Stimulated activated CD4-positive, alpha-beta T cell treated with anti-CD3 and anti-CD28 coated beads, Interleukin-4, amount 100 ng/mL, for 24 hours (primary cell): ENCODE results near the gene CNKSR3.

Experiments used
- DNase-seq: peaks from one replicate; pipeline ENCODE4 v3.0.0-alpha.2; 2020

The CNKSR3 gene

GRCh38 chr6:154478021-154478700 is 32.3 kb downstream of the CNKSR3 start:
- no peak for DNase-seq

- no peak for DNase-seq
Measured at GRCh38 chr6:154476494-154476893, 34.0 kb downstream of the CNKSR3 start.

DNA sequence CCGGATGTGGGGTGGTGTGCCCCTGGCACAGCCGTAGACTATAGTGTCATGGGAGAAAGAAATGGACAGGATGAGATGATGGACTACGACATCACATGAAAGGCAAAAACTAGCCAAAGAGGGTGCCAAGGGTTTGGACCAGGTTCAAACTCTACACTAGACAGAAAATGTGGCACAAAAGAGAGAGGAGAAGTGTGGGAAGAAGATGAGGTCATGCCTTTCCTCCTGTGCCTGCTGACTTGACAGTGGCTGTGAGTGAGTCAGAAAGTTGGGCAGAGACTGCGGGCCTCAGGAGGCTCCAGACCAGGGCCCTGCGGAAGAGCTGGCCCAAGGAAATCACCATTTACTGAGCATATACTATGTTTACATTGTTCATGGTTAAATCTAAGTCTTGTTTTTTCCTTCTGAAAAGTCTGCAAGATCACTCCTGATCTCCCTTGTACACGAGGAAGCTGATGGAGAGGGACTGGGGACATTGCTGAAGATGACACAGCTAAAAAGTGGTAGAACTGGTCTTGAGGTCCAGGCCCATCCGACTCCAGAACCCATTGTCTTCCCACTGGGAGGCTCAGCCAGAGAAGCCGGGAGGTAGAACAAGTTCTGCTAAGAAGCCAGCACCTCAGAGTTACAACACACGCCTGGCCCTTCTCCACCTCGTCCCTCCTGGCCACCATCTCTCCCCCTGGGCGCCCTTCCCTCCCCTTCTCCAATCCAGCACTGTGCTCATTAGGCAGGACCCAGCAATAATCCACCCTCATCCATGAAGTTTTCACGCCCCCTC is 35.6 kb downstream of the CNKSR3 start:
- DNase-seq, result no peak

GRCh38 chr6:154473324-154473723 is 37.2 kb downstream of the CNKSR3 start:
- DNase-seq, result no peak

DNA sequence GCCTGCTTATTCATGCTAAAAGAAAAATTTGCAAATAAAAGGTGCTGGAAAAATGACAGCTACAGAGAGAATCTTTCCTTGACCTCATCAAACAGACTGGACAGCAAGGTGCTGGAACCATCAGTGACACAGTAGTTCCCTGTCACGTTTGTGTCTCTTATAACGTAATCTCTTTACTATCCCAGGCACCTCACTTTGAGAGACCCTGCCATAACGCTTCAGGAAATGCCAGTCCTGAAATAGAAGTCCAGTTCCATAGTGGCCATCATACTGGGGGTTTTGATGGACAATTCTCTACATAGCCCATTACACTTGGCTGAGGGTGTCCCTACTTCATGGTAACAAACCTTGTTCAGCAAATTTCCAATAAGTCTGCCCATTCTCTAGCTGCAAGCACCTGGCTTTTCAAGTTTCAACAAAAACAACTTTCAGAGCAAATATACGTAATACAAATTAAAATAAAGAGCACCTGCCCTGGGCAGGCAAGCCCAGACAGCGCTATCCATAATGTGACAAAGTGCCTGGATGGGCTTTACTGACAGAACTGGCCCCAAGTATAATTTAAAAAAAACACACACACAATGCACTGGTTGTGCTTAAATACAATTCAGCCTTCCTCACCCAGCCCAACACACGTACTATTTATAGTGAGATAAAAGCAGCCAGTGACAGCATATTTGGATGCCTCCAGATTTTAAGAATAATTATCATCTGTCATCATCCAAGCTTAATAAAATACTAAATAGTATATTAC is 38.7 kb downstream of the CNKSR3 start:
- no peak for DNase-seq

GRCh38 chr6:154469306-154469935 is 41.1 kb downstream of the CNKSR3 start:
- DNase-seq, result no peak

GRCh38 chr6:154468760-154469159 is 41.7 kb downstream of the CNKSR3 start:
- no peak for DNase-seq

DNA sequence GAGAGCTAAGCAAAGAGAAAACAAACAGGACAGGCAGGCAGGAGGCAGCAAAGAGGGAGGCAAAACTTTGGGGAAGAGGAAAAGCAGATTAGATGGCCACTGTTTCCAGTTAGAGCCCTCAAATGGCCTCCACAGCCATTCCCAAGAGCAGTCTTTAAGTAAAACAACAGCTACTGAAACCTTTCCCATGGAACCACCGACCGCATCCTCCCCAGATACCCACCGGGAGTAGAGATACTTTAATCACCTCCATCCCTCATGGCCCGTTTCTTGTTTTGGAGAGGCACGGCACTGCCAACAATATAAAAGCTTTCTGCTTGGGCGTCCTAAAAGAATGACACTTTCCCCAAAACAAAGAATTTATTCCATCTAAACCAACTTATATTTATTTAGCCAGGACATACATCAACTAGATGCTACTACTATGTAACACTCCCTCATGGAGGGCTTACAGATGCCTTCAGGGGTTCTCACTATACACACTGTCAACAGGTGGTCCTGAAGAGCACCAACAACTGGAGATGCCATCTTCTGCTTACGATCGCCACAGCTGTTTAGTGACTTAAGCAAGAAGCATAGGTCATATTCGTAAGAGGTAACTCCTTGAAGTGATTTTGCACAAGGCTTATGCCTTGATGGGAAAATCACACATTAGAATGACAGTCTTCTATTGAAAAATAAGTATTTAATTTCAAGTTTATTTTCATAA is 43.4 kb downstream of the CNKSR3 start:
- no peak for DNase-seq

- no peak for DNase-seq
Measured at GRCh38 chr6:154466139-154466538, 44.3 kb downstream of the CNKSR3 start.

GRCh38 chr6:154463573-154464419 is 46.7 kb downstream of the CNKSR3 start:
- no peak for DNase-seq

DNA sequence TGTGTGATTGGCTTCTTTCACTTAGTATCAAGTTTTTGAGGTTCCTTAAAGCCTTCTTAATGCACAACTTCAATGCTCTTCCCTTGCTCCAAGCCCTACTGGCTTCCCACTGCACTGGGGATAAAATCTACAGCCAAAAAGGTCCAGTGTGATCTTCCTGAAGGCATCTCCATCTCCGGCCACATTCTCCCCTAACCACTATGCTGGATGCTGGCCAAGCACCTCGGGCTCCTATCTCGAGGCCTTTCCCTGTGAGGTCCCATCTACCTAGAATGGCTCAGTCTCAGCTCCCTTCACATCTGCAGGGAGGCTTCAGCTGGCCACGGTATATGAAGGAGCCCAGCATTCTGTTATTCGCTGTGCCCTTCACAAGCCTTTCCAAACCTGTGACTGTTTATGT is 48.1 kb downstream of the CNKSR3 start:
- DNase-seq, result no peak

- no peak for DNase-seq
Measured at GRCh38 chr6:154461348-154461747, 49.1 kb downstream of the CNKSR3 start.

DNA sequence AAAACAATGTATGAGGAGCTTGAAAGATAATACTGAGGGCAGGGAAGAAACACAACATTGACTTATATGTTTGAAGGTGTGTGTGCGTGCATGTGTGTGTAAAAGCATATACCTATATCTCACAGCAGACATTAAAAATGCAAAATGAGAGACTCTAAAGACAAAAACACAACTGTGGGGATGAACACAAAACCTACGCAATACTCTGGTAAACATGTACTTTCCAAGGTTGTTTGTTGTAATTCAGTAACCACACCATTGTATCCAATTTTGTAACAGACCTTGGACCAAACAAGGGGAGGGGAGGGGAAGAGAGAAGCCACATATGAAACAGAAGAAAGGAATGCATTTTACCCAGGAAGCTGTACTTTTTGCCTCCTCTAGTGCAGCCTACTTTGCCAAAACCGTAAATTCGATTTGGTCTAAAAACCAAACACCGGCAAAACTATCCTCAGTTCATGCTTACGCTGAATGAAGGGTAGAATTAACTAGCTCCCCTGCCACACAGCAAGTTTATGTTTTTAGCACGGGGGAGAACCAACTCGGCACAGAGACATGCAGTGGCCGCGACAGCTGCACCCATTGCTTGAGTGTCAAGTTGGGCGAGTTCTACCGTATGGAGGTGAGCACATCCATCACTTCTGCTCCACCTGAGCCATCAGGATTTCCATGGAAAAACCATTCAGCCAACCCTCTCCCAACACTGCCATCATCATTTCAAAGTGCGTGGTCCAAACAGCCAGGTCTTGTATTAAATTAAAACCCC is 50.0 kb downstream of the CNKSR3 start:
- no peak for DNase-seq

- no peak for DNase-seq
Measured at GRCh38 chr6:154459513-154459912, 51.0 kb downstream of the CNKSR3 start.

DNA sequence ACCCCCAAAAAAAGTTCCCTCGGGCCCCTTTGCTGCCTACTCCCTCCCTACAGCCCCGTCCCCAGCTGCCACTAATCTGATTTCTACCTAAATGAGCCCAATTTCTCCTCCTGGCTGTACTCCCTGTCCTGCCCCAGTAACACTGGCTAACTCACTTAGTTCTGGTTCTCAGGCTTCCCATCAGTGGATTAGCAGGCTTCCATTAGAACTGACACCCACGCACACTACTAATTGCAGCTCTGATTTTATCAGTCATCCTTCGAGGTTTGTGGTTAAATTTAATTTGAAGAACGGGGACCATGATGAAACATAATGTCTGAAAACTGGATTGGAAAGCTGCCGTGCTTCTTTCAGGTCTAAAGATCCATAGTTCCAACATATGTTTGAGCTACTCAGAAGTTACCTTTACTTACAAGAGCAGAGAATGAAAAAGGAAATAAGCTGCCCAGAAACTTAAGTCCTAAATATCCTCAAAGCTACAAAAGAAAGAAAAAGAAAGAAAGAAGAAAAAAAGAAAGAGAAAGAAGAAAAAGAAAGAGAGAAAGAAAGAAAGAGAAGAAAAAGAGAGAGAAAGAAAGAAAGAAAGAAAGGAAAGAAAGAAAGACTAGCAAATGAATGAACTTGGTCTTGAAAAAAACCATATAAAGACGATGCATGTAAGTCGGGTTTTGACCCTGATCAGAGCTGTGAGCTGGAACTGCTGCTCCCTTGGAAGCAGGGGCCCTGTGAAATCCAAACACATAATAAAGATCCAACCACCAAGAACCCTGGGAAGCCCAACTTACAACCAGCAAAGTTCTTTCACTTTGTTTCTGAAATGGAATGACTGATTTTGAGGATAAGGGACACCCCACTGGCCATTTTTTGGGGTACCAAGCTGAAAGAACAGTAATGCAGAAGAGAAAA is 51.7 kb downstream of the CNKSR3 start:
- DNase-seq, result no peak

GRCh38 chr6:154457881-154458284 is 52.6 kb downstream of the CNKSR3 start:
- no peak for DNase-seq

GRCh38 chr6:154457046-154457713 is 53.3 kb downstream of the CNKSR3 start:
- no peak for DNase-seq

- no peak for DNase-seq
Measured at GRCh38 chr6:154453329-154453728, 57.2 kb downstream of the CNKSR3 start.

GRCh38 chr6:154450498-154450897 is 60.0 kb downstream of the CNKSR3 start:
- no peak for DNase-seq
